HG03565 (cell line): ENCODE data around the gene SNRPD3.
"Not testable (repeated sequence)": the region's sequence is repeated elsewhere in the genome, so short reads cannot be mapped to it uniquely, and the experiment has no call there.

Experiments used
- ATAC-seq: cut with Tn5 transposase; IDR thresholded peaks from one replicate; pipeline ENCODE4 v1.9.1; 2021; ENCODE audit warnings: mild to moderate bottlenecking, moderate library complexity; ENCODE audit not compliant: unreplicated experiment

Gene SNRPD3

GRCh38 chr22:24606340-24606739, 50.5 kb downstream of the SNRPD3 start:
- ATAC-seq, result not testable (repeated sequence)

DNA sequence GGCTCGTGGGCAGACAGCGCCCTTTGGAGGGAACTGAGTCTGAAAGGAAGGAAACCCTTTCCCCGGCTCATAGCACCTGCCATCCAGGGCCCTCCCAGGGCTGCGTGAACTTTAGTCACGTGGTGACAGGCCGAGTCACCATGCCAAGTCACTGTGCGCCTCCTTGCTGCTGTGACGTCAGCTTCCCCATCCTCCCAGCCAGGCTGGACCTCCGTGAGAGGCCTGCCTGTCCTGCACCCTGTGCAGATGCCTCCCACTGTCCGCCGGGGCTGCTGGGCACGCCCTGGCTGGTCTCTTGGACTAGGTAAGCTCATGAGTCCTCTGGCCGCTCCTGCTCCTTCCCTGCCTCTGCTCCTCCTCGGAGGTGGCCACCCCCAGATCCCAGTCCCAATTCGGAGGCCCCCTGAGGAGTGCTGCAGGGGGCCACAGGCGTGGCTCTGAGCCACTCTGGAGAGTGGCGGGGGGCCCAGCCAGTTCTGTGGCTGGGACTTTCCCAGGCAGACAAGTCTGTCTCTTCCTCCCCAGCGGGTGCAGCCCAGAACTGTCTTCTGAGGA, 51.7 kb downstream of the SNRPD3 start:
- not testable (repeated sequence) for ATAC-seq

GRCh38 chr22:24608327-24608726, 52.5 kb downstream of the SNRPD3 start:
- ATAC-seq, result not testable (repeated sequence)

DNA sequence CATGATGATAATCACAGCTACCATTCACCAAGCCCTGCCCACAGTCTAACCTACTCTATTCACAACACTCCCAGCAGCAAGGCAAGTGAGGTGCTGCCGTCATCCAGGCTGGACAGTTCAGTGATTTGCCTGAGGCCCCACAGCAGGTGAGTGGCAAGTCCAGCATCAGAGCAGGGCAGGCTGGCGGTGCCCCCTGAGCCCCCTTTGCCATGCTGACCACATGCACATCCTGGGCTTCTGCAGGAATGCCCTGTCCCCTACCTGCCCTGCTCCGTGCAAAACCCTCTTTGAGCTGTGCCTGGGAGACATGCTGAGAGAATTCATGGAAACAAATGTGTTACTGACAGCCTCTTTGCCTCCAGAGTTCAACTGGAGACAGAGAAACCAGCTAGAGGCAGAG, 54.1 kb downstream of the SNRPD3 start:
- ATAC-seq, result not testable (repeated sequence)

DNA sequence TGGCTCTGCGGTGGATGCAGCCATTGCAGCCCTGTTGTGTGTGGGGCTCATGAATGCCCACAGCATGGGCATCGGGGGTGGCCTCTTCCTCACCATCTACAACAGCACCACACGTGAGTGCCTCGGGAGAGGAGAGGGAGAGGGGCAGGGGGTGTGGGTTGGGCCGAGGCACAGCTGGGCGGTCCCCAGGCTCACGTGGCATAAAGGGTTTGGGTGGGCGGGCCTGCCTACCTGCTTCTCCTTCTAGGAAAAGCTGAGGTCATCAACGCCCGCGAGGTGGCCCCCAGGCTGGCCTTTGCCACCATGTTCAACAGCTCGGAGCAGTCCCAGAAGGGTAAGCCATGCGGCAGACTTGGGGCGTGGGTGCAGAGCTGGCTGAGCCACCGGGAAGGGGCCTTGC, 59.0 kb downstream of the SNRPD3 start:
- ATAC-seq, result not testable (repeated sequence)

- ATAC-seq, result not testable (repeated sequence)
These were observed 65.4 kb downstream of the SNRPD3 start for GRCh38 chr22:24621244-24621643.

GRCh38 chr22:24622596-24622995, 66.8 kb downstream of the SNRPD3 start:
- ATAC-seq, result not testable (repeated sequence)
